Esophagus squamous epithelium (tissue), 4 donors: ENCODE data around the gene NAA16.
"Not testable (repeated sequence)": the region's sequence is repeated elsewhere in the genome, so short reads cannot be mapped to it uniquely, and the experiment has no call there.

Source experiments
- CTCF ChIP-seq, 6 experiments: fragments of 450-650 bp in 4 of 6; fragments of 200-600 bp in 2 of 6; sonication (generic) in 2 of 6; IDR thresholded peaks; one replicate each; pipeline ENCODE4 v1.5.1; 2016 to 2019; ENCODE audit warnings: antibody characterized with exemption in 6 of 6, mild to moderate bottlenecking in 4 of 6, moderate library complexity in 4 of 6
- POLR2A ChIP-seq, 4 donors: fragments of 450-650 bp; IDR thresholded peaks; one replicate each; pipeline ENCODE4 v1.6.1; 2017; ENCODE audit warnings: antibody characterized with exemption in 4 of 4, mild to moderate bottlenecking in 4 of 4, moderate library complexity in 3 of 4

GRCh38 chr13:41421330-41421729 is 110.3 kb downstream of the NAA16 start:
- TF ChIP-seq CTCF, POLR2A (IDR thresholded peaks at IDR 0.05): not testable (repeated sequence)
